H1 (cell line): ENCODE measurements around the gene GSAP. TPM values are rescaled to one million over a fixed set of nuclear protein-coding genes. Genes with fewer than 3 reads are reported as not detected.

Experiments
- CHD7 ChIP-seq: fragments of 300-600 bp; sonication (generic); IDR thresholded peaks from 2 replicates; pipeline ENCODE4 v1.7.1; 2012; ENCODE audit warnings: low read length, moderate library complexity, mild to moderate bottlenecking, inconsistent platforms; ENCODE audit not compliant: insufficient replicate concordance
- GABPA ChIP-seq: IDR thresholded peaks from 2 replicates; pipeline ENCODE4 v1.6.1; 2011; ENCODE audit warnings: mild to moderate bottlenecking, low read length, moderate library complexity, borderline replicate concordance; ENCODE audit not compliant: insufficient read depth
- HDAC2 ChIP-seq, 2 experiments: fragments of 300-600 bp in 1 of 2; sonication (generic) in 1 of 2; IDR thresholded peaks; 2 replicates each; pipeline ENCODE4 v1.6.1; 2011 to 2012; ENCODE audit warnings: low read depth in 2 of 2, low read length in 2 of 2, mild to moderate bottlenecking in 2 of 2, moderate library complexity in 2 of 2, borderline replicate concordance in 1 of 2, inconsistent platforms in 1 of 2
- KDM1A ChIP-seq: fragments of 200-600, 300-600 bp; sonication (generic); IDR thresholded peaks from 2 replicates; pipeline ENCODE4 v1.7.1; 2016; ENCODE audit warnings: mild to moderate bottlenecking, low read length, borderline replicate concordance
- RXRA ChIP-seq: IDR thresholded peaks from 2 replicates; pipeline ENCODE4 v1.6.1; 2011; ENCODE audit warnings: low read depth, mild to moderate bottlenecking, low read length, moderate library complexity; ENCODE audit not compliant: insufficient read depth
- SIX5 ChIP-seq: IDR thresholded peaks from 2 replicates; pipeline ENCODE4 v1.6.1; 2011; ENCODE audit warnings: mild to moderate bottlenecking, low read depth, low read length
- SP2 ChIP-seq: IDR thresholded peaks from 2 replicates; pipeline ENCODE4 v1.6.1; 2012; ENCODE audit warnings: mild to moderate bottlenecking, low read length, inconsistent platforms
- SP4 ChIP-seq: IDR thresholded peaks from 2 replicates; pipeline ENCODE4 v1.6.1; 2012; ENCODE audit warnings: low read length, inconsistent platforms
- polyA plus RNA-seq, 7 experiments: library from polyadenylated mRNA; depleted of rRNA in 3 of 7; stranded (reverse) in 5 of 7; unstranded in 2 of 7; fragments of >200 nt in 5 of 7; fragments of 200-250 nt in 2 of 7; gene quantifications; 1 replicate in 5 of 7; 2 replicates in 1 of 7; 4 replicates in 1 of 7; pipeline versions ENCODE4 v1.2.1 to v1.2.3, GENCODE V29; 2011 to 2013; ENCODE audit warnings: missing spikeins in 2 of 7, mixed read lengths in 2 of 7
- total RNA-seq: library from RNA; stranded (reverse); fragmentation: NEBNext Ultra II Directional; extraction: Animal tissue kit (Norgen Biotek cat#: 25700); gene quantifications from 2 replicates; pipeline ENCODE4 v1.2.1, GENCODE V29; 2021

GSAP gene
- total and polyA plus RNA-seq, 2 of the 8 experiments (the other 6 are each of a cell fraction or from before 2014, with no cell fraction given), result 0.93 to 2.1 TPM

DNA sequence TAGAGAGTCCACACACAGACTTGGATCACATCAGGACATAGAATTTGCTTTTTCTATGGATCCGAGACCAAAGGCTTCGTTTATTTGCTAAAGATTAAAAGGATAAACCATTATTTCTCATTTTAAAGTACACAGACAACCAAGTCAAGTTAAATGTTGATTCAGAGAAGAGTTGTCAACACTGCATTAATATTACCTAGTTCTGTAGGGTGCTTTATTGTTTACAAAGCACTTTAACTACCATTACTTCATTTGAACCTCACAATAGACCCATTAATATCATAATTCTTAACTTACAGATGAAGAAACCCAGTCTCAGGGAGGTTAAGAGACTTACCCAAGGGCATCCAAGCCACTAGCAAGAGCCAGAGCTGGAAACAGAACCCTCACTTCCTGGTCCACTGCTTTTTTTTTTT lies 43.2 kb upstream of the GSAP start (continued):
- no peak for TF ChIP-seq CHD7
- no peak for TF ChIP-seq SP4
- no peak for TF ChIP-seq HDAC2 (IDR thresholded peaks at IDR 0.05; ENCODE audit: borderline replicate concordance in 1 of 2, low read depth in 2 of 2, low read length in 2 of 2)
- TF ChIP-seq KDM1A, result no peak
- no peak for TF ChIP-seq SP2
- TF ChIP-seq GABPA, result no peak
- TF ChIP-seq SIX5, result no peak
- TF ChIP-seq RXRA, result no peak
